Nephron progenitor cell (in vitro differentiated cells): ENCODE data around the gene POU3F1.

Source experiments
- DNase-seq: peaks from one replicate; pipeline ENCODE4 v3.0.0; 2021
- H3K27ac Mint-ChIP-seq: 2 replicates; pipeline ENCODE4 v1.8.0; 2021; ENCODE audit warnings: mild to moderate bottlenecking, moderate library complexity, mixed read lengths
- H3K27me3 Mint-ChIP-seq: 2 replicates; pipeline ENCODE4 v1.8.0; 2021; ENCODE audit warnings: mild to moderate bottlenecking, low read depth, mixed read lengths; ENCODE audit not compliant: poor library complexity
- H3K36me3 Mint-ChIP-seq: 2 replicates; pipeline ENCODE4 v1.8.0; 2021; ENCODE audit warnings: low read depth, mixed read lengths
- H3K4me1 Mint-ChIP-seq: 2 replicates; pipeline ENCODE4 v1.8.0; 2021; ENCODE audit warnings: mixed read lengths
- H3K4me3 Mint-ChIP-seq: 2 replicates; pipeline ENCODE4 v1.8.0; 2021; ENCODE audit warnings: mild to moderate bottlenecking, moderate library complexity, mixed read lengths
- H3K9me3 Mint-ChIP-seq: 2 replicates; pipeline ENCODE4 v1.8.0; 2021; ENCODE audit warnings: mild to moderate bottlenecking, moderate library complexity, mixed read lengths
- CTCF ChIP-seq: fragments of 200-600 bp; sonication (generic); IDR thresholded peaks from 2 replicates; pipeline ENCODE4 v1.5.0; 2021; ENCODE audit warnings: antibody characterized with exemption

POU3F1 gene

DNA sequence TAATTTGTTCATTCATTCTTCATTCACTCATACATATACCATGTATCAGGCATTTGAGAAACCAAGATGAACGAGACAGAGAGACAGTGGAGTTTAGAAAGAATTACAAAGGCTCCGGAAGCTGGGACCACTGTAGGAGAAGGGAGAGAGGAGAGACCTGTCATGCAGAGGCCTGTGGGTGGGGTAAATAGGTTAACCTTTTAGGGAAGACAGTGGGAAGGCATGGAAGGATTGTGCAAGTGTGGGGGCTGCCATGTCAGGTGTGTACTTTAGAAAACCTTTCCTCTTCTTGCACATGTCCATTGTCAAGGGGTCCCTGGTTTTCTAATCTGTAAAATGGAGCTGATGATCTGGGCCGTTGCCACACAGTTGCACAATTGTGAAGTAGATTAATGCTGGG lies 44.2 kb upstream of the POU3F1 start:
- H3K27ac Mint-ChIP-seq: no peak overlapping the region
- no peaks in the 10 kb centered on the region for H3K36me3 Mint-ChIP-seq
- H3K27me3 Mint-ChIP-seq: peaks cover 39% of the 10 kb centered on the region
- H3K9me3 Mint-ChIP-seq: no peaks in the 10 kb centered on the region
- H3K4me3 Mint-ChIP-seq: no peak overlapping the region
- peaks cover 5% of the 10 kb centered on the region for H3K4me1 Mint-ChIP-seq
- no peak for TF ChIP-seq CTCF
- DNase-seq: no peak

DNA sequence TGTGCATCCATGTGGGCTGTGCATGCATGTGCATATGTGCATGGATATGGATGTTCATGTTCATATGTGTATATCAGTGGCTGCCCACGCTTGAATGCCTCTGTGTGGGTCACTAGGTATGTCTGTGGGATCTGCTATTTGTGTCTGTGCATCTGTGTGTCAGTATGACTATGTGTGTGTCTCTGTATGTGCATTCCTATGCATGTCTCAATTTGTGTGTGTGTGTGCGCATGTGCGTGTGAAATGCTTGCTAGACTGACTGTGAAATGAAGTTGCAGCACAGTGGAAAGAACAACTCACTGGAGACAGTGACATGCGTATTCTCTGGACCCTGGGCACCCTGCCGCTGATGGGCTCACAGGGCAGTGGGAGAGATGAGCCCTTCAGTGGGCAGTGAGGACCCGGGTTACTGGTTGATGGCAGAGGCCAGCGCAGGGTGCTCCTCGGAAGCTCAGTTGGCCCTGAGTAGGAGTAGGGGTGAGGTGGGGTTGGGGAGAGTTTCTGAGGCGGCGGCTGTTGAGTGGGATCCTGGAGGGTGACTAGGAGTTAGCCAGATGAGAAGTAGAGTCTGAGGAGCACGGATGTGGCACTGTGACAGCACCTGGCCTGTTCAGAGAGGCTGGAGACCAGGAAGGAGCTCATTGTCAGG lies 43.2 kb upstream of the POU3F1 start:
- H3K27ac Mint-ChIP-seq: no peak overlapping the region
- H3K27me3 Mint-ChIP-seq: peaks cover 36% of the 10 kb centered on the region
- no peaks in the 10 kb centered on the region for H3K36me3 Mint-ChIP-seq
- no peak for DNase-seq
- peaks cover 5% of the 10 kb centered on the region for H3K4me1 Mint-ChIP-seq
- H3K9me3 Mint-ChIP-seq: no peaks in the 10 kb centered on the region
- H3K4me3 Mint-ChIP-seq: no peak overlapping the region
- no peak for TF ChIP-seq CTCF

DNA sequence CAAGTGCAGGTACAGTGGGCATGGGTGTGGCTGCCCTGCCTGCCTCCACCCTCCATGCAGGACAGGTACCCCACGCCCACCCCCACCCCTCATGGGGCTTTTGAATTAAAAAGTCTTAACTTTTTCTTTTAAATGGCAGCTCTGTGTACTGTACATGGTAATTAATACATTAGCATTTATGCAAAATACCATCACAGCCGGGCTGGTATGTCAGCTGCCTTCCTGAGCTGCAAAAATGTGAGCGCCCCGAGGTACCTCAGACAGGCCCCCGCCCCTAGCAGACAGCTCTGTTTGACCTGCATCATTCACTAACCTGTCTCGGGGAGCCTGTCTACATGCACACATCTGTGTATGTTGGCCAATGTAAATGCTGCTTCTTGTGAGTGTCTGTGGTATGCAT lies 42.2 kb upstream of the POU3F1 start:
- DNase-seq: no peak
- H3K4me3 Mint-ChIP-seq: no peak overlapping the region
- peaks cover 36% of the 10 kb centered on the region for H3K27me3 Mint-ChIP-seq
- no peak overlapping the region for H3K27ac Mint-ChIP-seq
- H3K4me1 Mint-ChIP-seq: no peaks in the 10 kb centered on the region
- no peaks in the 10 kb centered on the region for H3K36me3 Mint-ChIP-seq
- no peak for TF ChIP-seq CTCF
- H3K9me3 Mint-ChIP-seq: no peaks in the 10 kb centered on the region

GRCh38 chr1:38088366-38088765 lies 41.8 kb upstream of the POU3F1 start:
- no peak for TF ChIP-seq CTCF
- Mint-ChIP-seq H3K36me3 (no peaks in the 10 kb centered on the region), H3K4me3 (no peak overlapping the region), H3K4me1 (no peaks in the 10 kb centered on the region), H3K9me3 (no peaks in the 10 kb centered on the region), H3K27ac (no peak overlapping the region), H3K27me3 (peaks cover 36% of the 10 kb centered on the region)
- no peak for DNase-seq

- Mint-ChIP-seq H3K4me1 (no peaks in the 10 kb centered on the region), H3K27me3 (peaks cover 42% of the 10 kb centered on the region), H3K4me3 (no peak overlapping the region), H3K36me3 (no peaks in the 10 kb centered on the region), H3K27ac (no peak overlapping the region), H3K9me3 (no peaks in the 10 kb centered on the region)
- TF ChIP-seq CTCF: no peak
- no peak for DNase-seq
Observed at GRCh38 chr1:38087676-38088075, 41.1 kb upstream of the POU3F1 start.

DNA sequence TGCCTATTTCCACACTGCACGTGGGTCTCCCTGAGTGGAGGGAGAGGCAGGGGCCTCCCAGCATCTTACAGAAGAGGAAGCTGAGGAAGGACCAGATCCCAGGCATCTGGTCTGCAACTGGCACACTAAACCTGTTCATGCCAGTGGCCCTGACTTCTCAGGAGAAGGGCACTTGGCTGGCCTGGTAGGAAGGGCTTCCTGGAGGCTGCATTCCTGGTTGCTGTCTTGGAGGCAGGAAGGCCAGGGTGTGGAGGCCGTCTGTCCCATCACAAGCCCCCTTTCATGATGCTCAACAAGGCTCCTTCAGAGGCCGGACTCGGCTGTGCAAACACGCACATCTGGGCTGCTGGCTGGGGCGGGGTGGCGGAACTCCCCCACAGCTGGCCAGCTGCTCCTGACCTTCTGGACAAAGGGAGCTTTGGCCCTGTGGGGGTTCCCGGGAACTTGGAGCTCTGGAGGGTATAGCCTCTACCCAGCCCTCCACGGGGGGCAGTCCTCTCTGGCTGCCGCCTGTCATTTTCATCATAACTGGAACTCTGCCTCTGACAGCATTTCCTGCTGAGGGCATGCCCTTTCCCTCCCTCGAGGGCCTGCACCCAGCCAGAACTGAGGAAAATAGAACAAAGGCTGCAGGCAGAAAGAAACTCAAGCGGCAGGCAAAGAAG lies 39.2 kb upstream of the POU3F1 start:
- Mint-ChIP-seq H3K9me3 (no peaks in the 10 kb centered on the region), H3K4me1 (no peaks in the 10 kb centered on the region), H3K36me3 (no peaks in the 10 kb centered on the region), H3K27ac (no peak overlapping the region), H3K27me3 (peaks cover 32% of the 10 kb centered on the region), H3K4me3 (no peak overlapping the region)
- DNase-seq: no peak
- TF ChIP-seq CTCF: no peak
